ENCODE data around the gene NFIB.

The NFIB gene

GRCh38 chr9:14097666-14098415 lies 216.1 kb downstream of the NFIB start:
- H3K9me3 ChIP-seq (ENCODE audit: low read length), result no peaks in the 10 kb centered on the region

GRCh38 chr9:14097215-14097614 lies 216.7 kb downstream of the NFIB start:
- no peaks in the 10 kb centered on the region for H3K27me3 ChIP-seq (ENCODE audit: insufficient read depth, low read length)
- H3K36me3 ChIP-seq (ENCODE audit: insufficient read depth, low read length), result no peaks in the 10 kb centered on the region
- H3K4me1 ChIP-seq (ENCODE audit: insufficient read depth, low read length), result peaks cover 22% of the 10 kb centered on the region
- H3K4me3 ChIP-seq (ENCODE audit: low read length), result no peak overlapping the region
- no peaks in the 10 kb centered on the region for H3K9me3 ChIP-seq (ENCODE audit: low read length)
- H2AFZ ChIP-seq (ENCODE audit: low read depth, low read length), result no peak overlapping the region

More at GRCh38 chr9:14097666-14098415, 216.1 kb downstream of the NFIB start:
- no peaks in the 10 kb centered on the region for H3K27me3 ChIP-seq (ENCODE audit: insufficient read depth, low read length)
- H3K4me1 ChIP-seq (ENCODE audit: insufficient read depth, low read length), result peaks cover 25% of the 10 kb centered on the region
- no peaks in the 10 kb centered on the region for H3K36me3 ChIP-seq (ENCODE audit: insufficient read depth, low read length)
- no peak overlapping the region for H3K4me3 ChIP-seq (ENCODE audit: low read length)
- H2AFZ ChIP-seq (ENCODE audit: low read depth, low read length), result no peak overlapping the region

GRCh38 chr9:14096258-14096922 lies 217.6 kb downstream of the NFIB start:
- Histone ChIP-seq H3K27me3 (ENCODE audit: insufficient read depth, low read length) (no peaks in the 10 kb centered on the region), H3K36me3 (ENCODE audit: insufficient read depth, low read length) (no peaks in the 10 kb centered on the region), H2AFZ (ENCODE audit: low read depth, low read length) (no peak overlapping the region), H3K4me3 (ENCODE audit: low read length) (no peak overlapping the region), H3K9me3 (ENCODE audit: low read length) (no peaks in the 10 kb centered on the region), H3K4me1 (ENCODE audit: insufficient read depth, low read length) (peaks cover 22% of the 10 kb centered on the region)

GRCh38 chr9:14095277-14095676 lies 218.7 kb downstream of the NFIB start:
- Histone ChIP-seq H3K27me3 (ENCODE audit: insufficient read depth, low read length) (no peaks in the 10 kb centered on the region), H3K4me1 (ENCODE audit: insufficient read depth, low read length) (peaks cover 22% of the 10 kb centered on the region), H3K9me3 (ENCODE audit: low read length) (no peaks in the 10 kb centered on the region), H3K4me3 (ENCODE audit: low read length) (no peak overlapping the region), H2AFZ (ENCODE audit: low read depth, low read length) (no peak overlapping the region), H3K36me3 (ENCODE audit: insufficient read depth, low read length) (no peaks in the 10 kb centered on the region)

- H2AFZ ChIP-seq (ENCODE audit: low read depth, low read length), result no peak overlapping the region
- H3K36me3 ChIP-seq (ENCODE audit: insufficient read depth, low read length), result no peaks in the 10 kb centered on the region
- H3K4me3 ChIP-seq (ENCODE audit: low read length), result no peak overlapping the region
- no peaks in the 10 kb centered on the region for H3K9me3 ChIP-seq (ENCODE audit: low read length)
- no peaks in the 10 kb centered on the region for H3K27me3 ChIP-seq (ENCODE audit: insufficient read depth, low read length)
- H3K4me1 ChIP-seq (ENCODE audit: insufficient read depth, low read length), result peaks cover 22% of the 10 kb centered on the region
Measured at GRCh38 chr9:14094491-14094890, 219.4 kb downstream of the NFIB start.

- Histone ChIP-seq H3K9me3 (ENCODE audit: low read length) (no peaks in the 10 kb centered on the region), H3K36me3 (ENCODE audit: insufficient read depth, low read length) (no peaks in the 10 kb centered on the region), H3K4me1 (ENCODE audit: insufficient read depth, low read length) (peaks cover 22% of the 10 kb centered on the region), H3K27me3 (ENCODE audit: insufficient read depth, low read length) (no peaks in the 10 kb centered on the region), H3K4me3 (ENCODE audit: low read length) (no peak overlapping the region), H2AFZ (ENCODE audit: low read depth, low read length) (no peak overlapping the region)
Measured at GRCh38 chr9:14092344-14092743, 221.6 kb downstream of the NFIB start.

GRCh38 chr9:14089051-14089803 lies 224.7 kb downstream of the NFIB start:
- peaks cover 11% of the 10 kb centered on the region for H3K4me1 ChIP-seq (ENCODE audit: insufficient read depth, low read length)
- H2AFZ ChIP-seq (ENCODE audit: low read depth, low read length), result no peak overlapping the region
- no peaks in the 10 kb centered on the region for H3K27me3 ChIP-seq (ENCODE audit: insufficient read depth, low read length)
- no peaks in the 10 kb centered on the region for H3K36me3 ChIP-seq (ENCODE audit: insufficient read depth, low read length)
- no peaks in the 10 kb centered on the region for H3K9me3 ChIP-seq (ENCODE audit: low read length)
- no peak overlapping the region for H3K4me3 ChIP-seq (ENCODE audit: low read length)

GRCh38 chr9:14087576-14087975 lies 226.4 kb downstream of the NFIB start:
- no peaks in the 10 kb centered on the region for H3K27me3 ChIP-seq (ENCODE audit: insufficient read depth, low read length)
- H3K4me3 ChIP-seq (ENCODE audit: low read length), result no peak overlapping the region

GRCh38 chr9:14086495-14086894 lies 227.4 kb downstream of the NFIB start:
- Histone ChIP-seq H3K4me3 (ENCODE audit: low read length) (no peak overlapping the region), H2AFZ (ENCODE audit: low read depth, low read length) (no peak overlapping the region), H3K4me1 (ENCODE audit: insufficient read depth, low read length) (peaks cover 36% of the 10 kb centered on the region), H3K27me3 (ENCODE audit: insufficient read depth, low read length) (no peaks in the 10 kb centered on the region), H3K9me3 (ENCODE audit: low read length) (no peaks in the 10 kb centered on the region), H3K36me3 (ENCODE audit: insufficient read depth, low read length) (no peaks in the 10 kb centered on the region)

More at GRCh38 chr9:14087576-14087975, 226.4 kb downstream of the NFIB start:
- Histone ChIP-seq H2AFZ (ENCODE audit: low read depth, low read length) (no peak overlapping the region), H3K4me1 (ENCODE audit: insufficient read depth, low read length) (peaks cover 26% of the 10 kb centered on the region), H3K36me3 (ENCODE audit: insufficient read depth, low read length) (no peaks in the 10 kb centered on the region), H3K9me3 (ENCODE audit: low read length) (no peaks in the 10 kb centered on the region)

- peaks cover 43% of the 10 kb centered on the region for H3K4me1 ChIP-seq (ENCODE audit: insufficient read depth, low read length)
- no peaks in the 10 kb centered on the region for H3K36me3 ChIP-seq (ENCODE audit: insufficient read depth, low read length)
- H3K27me3 ChIP-seq (ENCODE audit: insufficient read depth, low read length), result no peaks in the 10 kb centered on the region
- no peaks in the 10 kb centered on the region for H3K9me3 ChIP-seq (ENCODE audit: low read length)
- no peak overlapping the region for H2AFZ ChIP-seq (ENCODE audit: low read depth, low read length)
- no peak overlapping the region for H3K4me3 ChIP-seq (ENCODE audit: low read length)
Measured at GRCh38 chr9:14085810-14086209, 228.1 kb downstream of the NFIB start.

- Histone ChIP-seq H3K27me3 (ENCODE audit: insufficient read depth, low read length) (no peaks in the 10 kb centered on the region), H3K36me3 (ENCODE audit: insufficient read depth, low read length) (no peaks in the 10 kb centered on the region), H2AFZ (ENCODE audit: low read depth, low read length) (no peak overlapping the region), H3K4me3 (ENCODE audit: low read length) (no peak overlapping the region), H3K4me1 (ENCODE audit: insufficient read depth, low read length) (peaks cover 45% of the 10 kb centered on the region), H3K9me3 (ENCODE audit: low read length) (no peaks in the 10 kb centered on the region)
Measured at GRCh38 chr9:14084867-14085266, 229.1 kb downstream of the NFIB start.

- no peaks in the 10 kb centered on the region for H3K36me3 ChIP-seq (ENCODE audit: insufficient read depth, low read length)
- no peaks in the 10 kb centered on the region for H3K9me3 ChIP-seq (ENCODE audit: low read length)
- H3K4me3 ChIP-seq (ENCODE audit: low read length), result no peak overlapping the region
- no peaks in the 10 kb centered on the region for H3K27me3 ChIP-seq (ENCODE audit: insufficient read depth, low read length)
- no peak overlapping the region for H2AFZ ChIP-seq (ENCODE audit: low read depth, low read length)
- peaks cover 45% of the 10 kb centered on the region for H3K4me1 ChIP-seq (ENCODE audit: insufficient read depth, low read length)
Measured at GRCh38 chr9:14083366-14083765, 230.6 kb downstream of the NFIB start.

GRCh38 chr9:14082732-14083131 lies 231.2 kb downstream of the NFIB start:
- H2AFZ ChIP-seq (ENCODE audit: low read depth, low read length), result no peak overlapping the region

More at GRCh38 chr9:14082732-14083131, 231.2 kb downstream of the NFIB start:
- no peaks in the 10 kb centered on the region for H3K9me3 ChIP-seq (ENCODE audit: low read length)
- no peaks in the 10 kb centered on the region for H3K36me3 ChIP-seq (ENCODE audit: insufficient read depth, low read length)
- peaks cover 45% of the 10 kb centered on the region for H3K4me1 ChIP-seq (ENCODE audit: insufficient read depth, low read length)
- H3K4me3 ChIP-seq (ENCODE audit: low read length), result no peak overlapping the region
- no peaks in the 10 kb centered on the region for H3K27me3 ChIP-seq (ENCODE audit: insufficient read depth, low read length)

Measured in neuron (in vitro differentiated cells).